ENCODE data around the gene ACIN1.

Gene ACIN1

DNA sequence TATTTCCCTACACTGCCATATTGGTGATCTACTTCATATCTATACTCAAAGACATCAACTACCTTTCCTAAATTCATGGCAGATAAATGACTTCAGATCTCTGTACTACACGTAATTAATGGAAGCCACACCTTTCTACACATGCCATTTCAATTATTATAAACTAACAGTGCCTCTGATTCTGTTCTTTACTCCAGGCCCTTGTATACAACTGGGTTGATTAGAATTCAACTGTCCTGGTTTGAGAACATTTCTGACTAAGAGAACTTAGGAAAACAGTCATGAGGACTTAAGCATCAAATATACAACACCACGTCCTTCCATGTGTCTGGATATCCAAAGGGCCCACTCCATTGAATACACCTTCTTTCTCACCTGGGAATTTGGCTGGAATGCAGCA lies 1.8 kb downstream of the ACIN1 start:
- no peak overlapping the region for H3K4me3 ChIP-seq (ENCODE audit: low read depth, low read length)
- no peak for DNase-seq (ENCODE audit: low read depth)
- TF ChIP-seq, protein P1, sequence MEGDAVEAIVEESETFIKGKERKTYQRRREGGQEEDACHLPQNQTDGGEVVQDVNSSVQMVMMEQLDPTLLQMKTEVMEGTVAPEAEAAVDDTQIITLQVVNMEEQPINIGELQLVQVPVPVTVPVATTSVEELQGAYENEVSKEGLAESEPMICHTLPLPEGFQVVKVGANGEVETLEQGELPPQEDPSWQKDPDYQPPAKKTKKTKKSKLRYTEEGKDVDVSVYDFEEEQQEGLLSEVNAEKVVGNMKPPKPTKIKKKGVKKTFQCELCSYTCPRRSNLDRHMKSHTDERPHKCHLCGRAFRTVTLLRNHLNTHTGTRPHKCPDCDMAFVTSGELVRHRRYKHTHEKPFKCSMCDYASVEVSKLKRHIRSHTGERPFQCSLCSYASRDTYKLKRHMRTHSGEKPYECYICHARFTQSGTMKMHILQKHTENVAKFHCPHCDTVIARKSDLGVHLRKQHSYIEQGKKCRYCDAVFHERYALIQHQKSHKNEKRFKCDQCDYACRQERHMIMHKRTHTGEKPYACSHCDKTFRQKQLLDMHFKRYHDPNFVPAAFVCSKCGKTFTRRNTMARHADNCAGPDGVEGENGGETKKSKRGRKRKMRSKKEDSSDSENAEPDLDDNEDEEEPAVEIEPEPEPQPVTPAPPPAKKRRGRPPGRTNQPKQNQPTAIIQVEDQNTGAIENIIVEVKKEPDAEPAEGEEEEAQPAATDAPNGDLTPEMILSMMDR (IDR thresholded peaks at IDR 0.05; ENCODE audit: control insufficient read depth, extremely low read depth, insufficient read depth): no peak

- no peak overlapping the region for H3K4me3 ChIP-seq (ENCODE audit: low read depth, low read length)
- TF ChIP-seq, protein P1 (IDR thresholded peaks at IDR 0.05; ENCODE audit: control insufficient read depth, extremely low read depth, insufficient read depth): no peak
- no peak for DNase-seq (ENCODE audit: low read depth)
These were observed 3.4 kb downstream of the ACIN1 start for GRCh38 chr14:23091294-23092225.

DNA sequence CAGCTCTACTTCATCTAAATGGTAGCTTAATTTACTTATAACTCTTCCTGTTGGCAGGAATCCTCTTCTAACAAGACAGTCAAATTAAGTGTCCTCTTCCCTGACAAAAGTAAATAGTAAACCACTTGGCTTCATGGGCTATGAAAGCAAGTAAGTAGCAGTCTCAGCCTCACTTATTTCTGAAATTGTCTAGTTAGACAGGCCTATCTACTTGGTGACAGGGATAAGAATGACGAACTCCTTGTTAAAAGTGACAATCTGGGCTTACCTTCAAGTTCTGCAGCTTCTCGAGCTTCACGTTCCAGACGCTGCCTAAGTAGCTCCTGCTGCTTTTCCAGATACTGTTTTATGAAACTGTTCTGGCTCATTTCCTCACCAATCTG lies 4.7 kb downstream of the ACIN1 start:
- peak; percentile 92 for DNase-seq (ENCODE audit: low read depth)
- TF ChIP-seq, protein P1 (IDR thresholded peaks at IDR 0.05; ENCODE audit: control insufficient read depth, extremely low read depth, insufficient read depth): no peak
- peak overlapping the region; percentile 6; the same call in 1 of the 2 replicates for H3K4me3 ChIP-seq (ENCODE audit: low read depth, low read length)

DNA sequence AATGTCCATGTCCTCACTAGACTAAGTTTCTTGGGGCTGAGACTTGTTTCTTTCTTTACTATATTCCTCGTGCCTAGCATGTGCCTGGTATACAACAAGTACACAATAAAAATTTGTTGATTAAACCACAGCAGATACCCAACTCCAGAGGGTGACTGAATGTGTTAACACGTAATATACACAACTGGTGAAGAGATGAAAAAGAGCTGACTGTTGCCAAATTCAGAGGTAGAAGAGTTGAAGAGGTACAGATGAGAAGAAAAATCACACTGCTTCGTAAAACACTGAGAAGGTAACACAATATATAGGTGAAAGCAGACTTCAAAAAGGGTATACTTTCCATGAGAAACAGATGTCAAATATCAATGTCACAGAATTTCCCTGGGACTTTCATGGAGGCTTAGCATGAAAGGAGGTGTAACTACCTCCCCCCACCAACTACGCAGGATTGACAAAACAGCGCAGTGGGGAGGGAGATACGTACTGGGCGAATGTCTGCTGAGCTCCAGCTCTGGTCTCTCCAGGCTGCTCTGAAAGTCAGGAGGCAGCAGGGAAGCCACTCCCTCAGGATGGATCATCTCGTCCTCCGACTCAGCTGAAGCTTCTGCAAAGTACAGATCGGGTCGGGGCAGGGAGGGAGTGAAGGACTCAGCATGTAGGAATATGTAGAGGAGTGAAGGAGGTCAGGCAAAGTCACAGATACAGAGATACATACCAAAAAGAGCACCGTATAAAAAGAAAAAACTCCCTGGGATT lies 5.3 kb downstream of the ACIN1 start:
- TF ChIP-seq, protein P1 (IDR thresholded peaks at IDR 0.05; ENCODE audit: control insufficient read depth, extremely low read depth, insufficient read depth): no peak
- peak overlapping the region; percentile 6; the same call in 1 of the 2 replicates for H3K4me3 ChIP-seq (ENCODE audit: low read depth, low read length)
- no peak for DNase-seq (ENCODE audit: low read depth)

GRCh38 chr14:23086565-23086964 lies 8.4 kb downstream of the ACIN1 start:
- H3K4me3 ChIP-seq (ENCODE audit: low read depth, low read length): no peak overlapping the region
- TF ChIP-seq, protein P1 (IDR thresholded peaks at IDR 0.05; ENCODE audit: control insufficient read depth, extremely low read depth, insufficient read depth): no peak
- DNase-seq (ENCODE audit: low read depth): no peak

GRCh38 chr14:23085458-23085857 lies 9.5 kb downstream of the ACIN1 start:
- TF ChIP-seq, protein P1 (IDR thresholded peaks at IDR 0.05; ENCODE audit: control insufficient read depth, extremely low read depth, insufficient read depth): no peak
- no peak for DNase-seq (ENCODE audit: low read depth)
- no peak overlapping the region for H3K4me3 ChIP-seq (ENCODE audit: low read depth, low read length)
